B cell (primary cell): ENCODE measurements around the gene DDX21. TPM values are rescaled to one million over a fixed set of nuclear protein-coding genes. Genes with fewer than 3 reads are reported as not detected.
"Not testable (repeated sequence)": the region's sequence is repeated elsewhere in the genome, so short reads cannot be mapped to it uniquely, and the experiment has no call there.

ENCODE experiments used
- ATAC-seq: fragments of 200-7000 bp; cut with Tn5 transposase; one replicate; pipeline ENCODE4 v1.10.0; 2021; ENCODE audit warnings: low read depth, mild to moderate bottlenecking, moderate number of reproducible peaks, moderate library complexity
- CTCF ChIA-PET: fragments of 350-600 bp; sonication (Branson Sonifier 250); formaldehyde crosslinking; loops from one replicate; lab custom pipeline; 2021; ENCODE audit warnings: antibody characterized with exemption, inconsistent platforms; lab: Charles Lee
- POLR2A ChIA-PET: fragments of 350-600 bp; sonication (Branson Sonifier 250); formaldehyde crosslinking; loops from one replicate; lab custom pipeline; 2021; ENCODE audit warnings: antibody characterized with exemption; lab: Charles Lee
- DNase-seq: peaks from one replicate; pipeline ENCODE4 v3.0.0; 2013
- H2AFZ ChIP-seq: 2 replicates; pipeline ENCODE4 v1.6.1; 2012; ENCODE audit warnings: mild to moderate bottlenecking, low read depth, low read length; ENCODE audit not compliant: insufficient read depth, poor library complexity, severe bottlenecking
- H3K27ac ChIP-seq, 2 donors: 1 replicate in 1 of 2; 2 replicates in 1 of 2; pipeline ENCODE4 v1.5.1; 2012 to 2013; ENCODE audit warnings: low read length in 2 of 2, mild to moderate bottlenecking in 2 of 2, moderate library complexity in 1 of 2
- H3K27me3 ChIP-seq, 4 experiments: fragments of 200-600 bp in 1 of 4; sonication (generic) in 1 of 4; replicated peaks in 1 of 4; 1 replicate in 2 of 4; 2 replicates in 2 of 4; pipeline versions ENCODE4 v1.6.1 to v1.7.0; 2013 to 2016; ENCODE audit warnings: low read length in 3 of 4, mild to moderate bottlenecking in 2 of 4, mixed read lengths in 1 of 4, moderate library complexity in 1 of 4; ENCODE audit not compliant: insufficient read depth in 4 of 4, control insufficient read depth in 3 of 4; ENCODE audit errors: control extremely low read depth in 1 of 4
- H3K36me3 ChIP-seq, 2 experiments: replicated peaks in 1 of 2; 1 replicate in 1 of 2; 2 replicates in 1 of 2; pipeline versions ENCODE4 v1.6.1 to v1.7.1; 2013; ENCODE audit warnings: low read length in 1 of 2; ENCODE audit not compliant: insufficient read depth in 2 of 2, control insufficient read depth in 1 of 2; ENCODE audit errors: control extremely low read depth in 1 of 2, extremely low read depth in 1 of 2
- H3K4me1 ChIP-seq, 2 donors: fragments of 200-600 bp in 1 of 2; sonication (generic) in 1 of 2; 1 replicate in 1 of 2; 2 replicates in 1 of 2; pipeline versions ENCODE4 v1.5.1 to v1.6.1; 2013 to 2017; ENCODE audit warnings: low read length in 2 of 2; ENCODE audit not compliant: control insufficient read depth in 2 of 2, insufficient read depth in 2 of 2
- H3K4me2 ChIP-seq: replicated peaks from 2 replicates; pipeline ENCODE3; 2012; ENCODE audit warnings: mild to moderate bottlenecking, low read depth, low read length; ENCODE audit not compliant: poor library complexity, severe bottlenecking
- H3K4me3 ChIP-seq, 5 experiments: fragments of 200-600 bp in 1 of 5; sonication (generic) in 1 of 5; 1 replicate in 3 of 5; 2 replicates in 2 of 5; pipeline versions ENCODE4 v1.5.1 to v1.7.0; 2011 to 2016; ENCODE audit warnings: low read length in 4 of 5, mild to moderate bottlenecking in 4 of 5, low read depth in 2 of 5, control low read depth in 1 of 5, moderate library complexity in 1 of 5; ENCODE audit not compliant: insufficient read depth in 1 of 5; ENCODE audit errors: control extremely low read depth in 1 of 5, extremely low read depth in 1 of 5
- H3K79me2 ChIP-seq: fragments of 200-600 bp; sonication (generic); one replicate; pipeline ENCODE4 v1.6.0; 2016; ENCODE audit warnings: low read length; ENCODE audit not compliant: control insufficient read depth, insufficient read depth
- H3K9ac ChIP-seq: fragments of 200-600 bp; sonication (generic); 2 replicates; pipeline ENCODE4 v1.6.1; 2017; ENCODE audit warnings: mild to moderate bottlenecking, low read length, moderate library complexity
- H3K9me3 ChIP-seq, 3 donors: one replicate each; pipeline versions ENCODE4 v1.6.1 to v1.7.1; 2013; ENCODE audit warnings: low read length in 2 of 3; ENCODE audit not compliant: control insufficient read depth in 2 of 3, insufficient read depth in 1 of 3; ENCODE audit errors: control extremely low read depth in 1 of 3
- H4K20me1 ChIP-seq: 2 replicates; pipeline ENCODE4 v1.6.0; 2012; ENCODE audit warnings: mild to moderate bottlenecking, low read length; ENCODE audit not compliant: insufficient read depth, control insufficient read depth, poor library complexity, severe bottlenecking
- H3K27ac Mint-ChIP-seq: one replicate; pipeline ENCODE4 v1.8.0; 2021; ENCODE audit warnings: mixed read lengths
- H3K27me3 Mint-ChIP-seq: one replicate; pipeline ENCODE4 v1.8.0; 2021; ENCODE audit warnings: mixed read lengths
- H3K4me1 Mint-ChIP-seq: one replicate; pipeline ENCODE4 v1.8.0; 2021; ENCODE audit warnings: mixed read lengths
- H3K4me3 Mint-ChIP-seq: one replicate; pipeline ENCODE4 v1.8.0; 2021; ENCODE audit warnings: mixed read lengths
- H3K9me3 Mint-ChIP-seq: one replicate; pipeline ENCODE4 v1.8.0; 2022; ENCODE audit warnings: mixed read lengths; ENCODE audit not compliant: insufficient read depth
- CTCF ChIP-seq: fragments of 200-600 bp; IDR thresholded peaks from one replicate; pipeline ENCODE4 v1.8.0; 2022; ENCODE audit warnings: antibody characterized with exemption, mild to moderate bottlenecking
- EZH2 ChIP-seq: IDR thresholded peaks from 2 replicates; pipeline ENCODE4 v1.6.1; 2012; ENCODE audit warnings: borderline replicate concordance, low read depth, mild to moderate bottlenecking, moderate library complexity, low read length; ENCODE audit not compliant: insufficient read depth, poor library complexity, severe bottlenecking
- WGBS: methylation state at CpG from one replicate; pipeline ENCODE4 v1.1.5; 2013; ENCODE audit warnings: missing lambda C conversion rate; ENCODE audit not compliant: insufficient coverage; 5-methylcytosine and 5-hydroxymethylcytosine counted together
- intact Hi-C: fragments of 100-400 bp; cut with micrococcal nuclease; formaldehyde crosslinking; loops from one replicate; pipeline ENCODE4 v1.10.0; 2022
- polyA plus RNA-seq: library from polyadenylated mRNA; depleted of rRNA; stranded (reverse); fragments of >200 nt; gene quantifications from 2 replicates; pipeline ENCODE4 v1.2.3, GENCODE V29; 2012
- total RNA-seq, 2 donors: library from RNA; stranded (reverse); fragments of 120-200 nt in 1 of 2; gene quantifications; 1 replicate in 1 of 2; 2 replicates in 1 of 2; pipeline versions ENCODE4 v1.2.3 to v1.2.4, GENCODE V29; 2013 to 2022

The DDX21 gene
- total and polyA plus RNA-seq, 2 donors (not counting 1 experiment from before 2014, with no cell fraction given): 17.8 to 43.5 TPM

- TF ChIP-seq EZH2: no peak
- no peak for TF ChIP-seq CTCF
- H2AFZ ChIP-seq: no peak overlapping the region
- CTCF ChIA-PET: interaction anchor here (1.3 kb wide), 1 partner anchor 84 kb away, joined by 4 read pairs; no protein-coding TSS in a partner anchor
- no peak overlapping the region for H3K27ac ChIP-seq
- no peak for DNase-seq
- Mint-ChIP-seq H3K4me1 (no peaks in the 10 kb centered on the region), H3K9me3 (no peaks in the 10 kb centered on the region), H3K4me3 (no peak overlapping the region), H3K27me3 (no peaks in the 10 kb centered on the region), H3K27ac (no peak overlapping the region)
- no peak overlapping the region for H3K9ac ChIP-seq
- H4K20me1 ChIP-seq: no peaks in the 10 kb centered on the region
- WGBS: no CpG with 5 or more reads among the region's 1 CpG
- H3K36me3 ChIP-seq: peaks cover 0 to 26% of the 10 kb centered on the region in 2 experiments
- no peak overlapping the region for H3K4me3 ChIP-seq
- H3K27me3 ChIP-seq: no peaks in the 10 kb centered on the region
- no peak overlapping the region for H3K4me2 ChIP-seq
- no peak for ATAC-seq
- H3K4me1 ChIP-seq: no peaks in the 10 kb centered on the region
- H3K9me3 ChIP-seq: no peaks in the 10 kb centered on the region
- intact Hi-C loops: no loop called here
- POLR2A ChIA-PET: no interaction called here
- no peaks in the 10 kb centered on the region for H3K79me2 ChIP-seq
Observed at GRCh38 chr10:69010151-69010640, 54.2 kb downstream of the DDX21 start.

- not testable (repeated sequence) for ATAC-seq, H3K27ac Mint-ChIP-seq
Observed at GRCh38 chr10:69012778-69013177, 56.8 kb downstream of the DDX21 start.

More at GRCh38 chr10:69012778-69013177, 56.8 kb downstream of the DDX21 start:
- POLR2A ChIA-PET, H3K4me2 ChIP-seq, H3K4me3 ChIP-seq, H3K4me3 Mint-ChIP-seq, CTCF ChIA-PET, H3K4me1 Mint-ChIP-seq, intact Hi-C loops, H3K27ac ChIP-seq, H3K9me3 ChIP-seq, DNase-seq, H3K27me3 Mint-ChIP-seq, H4K20me1 ChIP-seq, H2AFZ ChIP-seq, H3K9ac ChIP-seq, H3K79me2 ChIP-seq, H3K9me3 Mint-ChIP-seq, H3K4me1 ChIP-seq, H3K27me3 ChIP-seq: not testable (repeated sequence)
- no CpG with 5 or more reads among the region's 2 CpGs for WGBS
- H3K36me3 ChIP-seq: peaks cover 3 to 34% of the 10 kb centered on the region in 2 experiments
